ENCODE data around the gene EIF3A. TPM values are rescaled to one million over a fixed set of nuclear protein-coding genes. Genes with fewer than 3 reads are reported as not detected.

The EIF3A gene
- total RNA-seq, 1 donor from 2014 or later: 146 TPM

DNA sequence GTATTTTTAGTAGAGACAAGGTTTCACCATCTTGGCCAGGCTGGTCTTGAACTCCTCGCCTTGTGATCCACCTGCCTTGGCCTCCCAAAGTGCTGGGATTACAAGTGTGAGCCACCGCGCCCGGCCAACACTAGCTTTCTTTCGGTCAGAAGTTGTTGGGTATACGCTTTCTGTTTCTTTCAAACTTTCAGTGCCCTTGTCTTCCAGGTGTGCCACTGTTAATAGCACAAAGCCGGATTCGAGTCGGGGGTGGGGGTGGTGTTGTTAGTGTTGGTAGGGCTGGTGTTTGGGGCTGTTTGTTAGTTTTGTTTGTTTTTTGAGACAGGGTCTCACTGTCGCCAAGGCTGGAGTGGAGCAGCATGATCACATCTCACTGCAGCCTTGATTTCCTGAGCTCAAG is 84.9 kb downstream of the EIF3A start:
- no peaks in the 10 kb centered on the region for H3K9me3 Mint-ChIP-seq (ENCODE audit: unreplicated experiment)
- Histone ChIP-seq H3K9ac (ENCODE audit: low read length) (no peak overlapping the region), H4K20me1 (ENCODE audit: insufficient read depth, low read length) (no peaks in the 10 kb centered on the region), H3K9me3 (ENCODE audit: insufficient read depth, low read depth, low read length) (no peaks in the 10 kb centered on the region), H3K4me1 (ENCODE audit: insufficient read depth, low read length) (no peaks in the 10 kb centered on the region), H3K4me3 (ENCODE audit: insufficient read depth, low read depth, low read length) (no peak overlapping the region), H3K36me3 (ENCODE audit: insufficient read depth, low read length) (no peaks in the 10 kb centered on the region), H3K27ac (ENCODE audit: low read depth, low read length) (no peak overlapping the region), H3K4me2 (ENCODE audit: low read length) (no peak overlapping the region), H3K79me2 (ENCODE audit: insufficient read depth, low read length) (no peaks in the 10 kb centered on the region), H3K27me3 (ENCODE audit: insufficient read depth, low read length) (peaks cover 6% of the 10 kb centered on the region), H2AFZ (ENCODE audit: low read depth, low read length) (no peak overlapping the region)
- H3K4me1 Mint-ChIP-seq (ENCODE audit: low read depth, unreplicated experiment): no peaks in the 10 kb centered on the region
- H3K4me3 Mint-ChIP-seq (ENCODE audit: unreplicated experiment): no peak overlapping the region
- FAIRE-seq (no peak), DNase-seq (ENCODE audit: low read depth) (no peak)
- H3K36me3 Mint-ChIP-seq (ENCODE audit: low read depth, unreplicated experiment): no peaks in the 10 kb centered on the region
- H3K27ac Mint-ChIP-seq (ENCODE audit: unreplicated experiment): no peak overlapping the region
- no peak for TF ChIP-seq EZH2 (IDR thresholded peaks at IDR 0.05; ENCODE audit: insufficient read depth, low read length)
- TF ChIP-seq, protein P1, sequence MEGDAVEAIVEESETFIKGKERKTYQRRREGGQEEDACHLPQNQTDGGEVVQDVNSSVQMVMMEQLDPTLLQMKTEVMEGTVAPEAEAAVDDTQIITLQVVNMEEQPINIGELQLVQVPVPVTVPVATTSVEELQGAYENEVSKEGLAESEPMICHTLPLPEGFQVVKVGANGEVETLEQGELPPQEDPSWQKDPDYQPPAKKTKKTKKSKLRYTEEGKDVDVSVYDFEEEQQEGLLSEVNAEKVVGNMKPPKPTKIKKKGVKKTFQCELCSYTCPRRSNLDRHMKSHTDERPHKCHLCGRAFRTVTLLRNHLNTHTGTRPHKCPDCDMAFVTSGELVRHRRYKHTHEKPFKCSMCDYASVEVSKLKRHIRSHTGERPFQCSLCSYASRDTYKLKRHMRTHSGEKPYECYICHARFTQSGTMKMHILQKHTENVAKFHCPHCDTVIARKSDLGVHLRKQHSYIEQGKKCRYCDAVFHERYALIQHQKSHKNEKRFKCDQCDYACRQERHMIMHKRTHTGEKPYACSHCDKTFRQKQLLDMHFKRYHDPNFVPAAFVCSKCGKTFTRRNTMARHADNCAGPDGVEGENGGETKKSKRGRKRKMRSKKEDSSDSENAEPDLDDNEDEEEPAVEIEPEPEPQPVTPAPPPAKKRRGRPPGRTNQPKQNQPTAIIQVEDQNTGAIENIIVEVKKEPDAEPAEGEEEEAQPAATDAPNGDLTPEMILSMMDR (IDR thresholded peaks at IDR 0.05; ENCODE audit: insufficient read depth, low read depth, low read length): no peak
- peaks cover 13% of the 10 kb centered on the region for H3K27me3 Mint-ChIP-seq (ENCODE audit: low read depth, unreplicated experiment)

DNA sequence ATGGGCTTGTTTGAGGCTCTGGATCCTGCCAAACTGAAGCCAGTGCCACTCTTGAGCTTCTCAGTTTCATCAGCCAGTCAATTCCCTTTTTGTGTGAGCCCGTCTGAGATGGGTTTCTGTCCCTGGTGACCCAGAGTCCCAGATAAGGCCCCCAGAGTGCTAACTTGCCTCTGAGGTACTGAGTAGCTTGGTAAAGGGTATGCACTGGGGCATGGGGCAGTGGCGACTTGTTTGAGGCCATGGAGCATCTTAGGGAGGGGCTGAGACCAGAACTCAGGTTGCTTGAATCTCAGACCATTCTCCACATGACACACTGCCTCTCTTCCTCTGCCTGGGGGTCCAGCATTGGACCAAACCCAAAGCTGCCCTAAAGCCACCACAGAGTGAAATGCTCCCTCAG is 86.3 kb downstream of the EIF3A start:
- peaks cover 13% of the 10 kb centered on the region for H3K27me3 Mint-ChIP-seq (ENCODE audit: low read depth, unreplicated experiment)
- H3K9ac ChIP-seq (ENCODE audit: low read length): no peak overlapping the region

DNA sequence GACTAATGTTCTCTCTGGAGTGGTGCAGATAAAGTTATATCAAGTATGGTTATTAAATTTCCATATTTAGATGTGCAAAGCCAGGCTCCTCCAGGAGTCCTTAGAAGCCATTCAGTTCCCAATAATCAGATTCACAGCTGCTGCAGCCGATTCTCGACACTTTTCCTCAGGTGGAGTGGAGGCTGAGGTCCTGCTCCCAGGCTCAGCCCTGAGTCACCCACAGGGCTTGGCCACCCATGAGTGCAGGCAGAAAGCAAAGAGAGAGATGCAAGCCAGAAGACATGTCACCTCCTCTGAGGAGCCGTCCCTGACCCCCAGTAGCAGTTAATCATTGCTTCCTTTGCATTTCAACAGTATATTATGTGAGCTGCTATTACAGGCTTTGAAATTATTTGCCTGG is 87.4 kb downstream of the EIF3A start:
- Histone ChIP-seq H3K4me1 (ENCODE audit: insufficient read depth, low read length) (no peaks in the 10 kb centered on the region), H3K27me3 (ENCODE audit: insufficient read depth, low read length) (peaks cover 6% of the 10 kb centered on the region), H3K9ac (ENCODE audit: low read length) (no peak overlapping the region), H4K20me1 (ENCODE audit: insufficient read depth, low read length) (no peaks in the 10 kb centered on the region), H3K79me2 (ENCODE audit: insufficient read depth, low read length) (no peaks in the 10 kb centered on the region), H3K9me3 (ENCODE audit: insufficient read depth, low read depth, low read length) (no peaks in the 10 kb centered on the region), H2AFZ (ENCODE audit: low read depth, low read length) (no peak overlapping the region), H3K4me2 (ENCODE audit: low read length) (no peak overlapping the region), H3K4me3 (ENCODE audit: insufficient read depth, low read depth, low read length) (no peak overlapping the region), H3K27ac (ENCODE audit: low read depth, low read length) (no peak overlapping the region), H3K36me3 (ENCODE audit: insufficient read depth, low read length) (no peaks in the 10 kb centered on the region)
- TF ChIP-seq, protein P1 (IDR thresholded peaks at IDR 0.05; ENCODE audit: insufficient read depth, low read depth, low read length): no peak
- no peak for TF ChIP-seq EZH2 (IDR thresholded peaks at IDR 0.05; ENCODE audit: insufficient read depth, low read length)
- H3K36me3 Mint-ChIP-seq (ENCODE audit: low read depth, unreplicated experiment): no peaks in the 10 kb centered on the region
- DNase-seq (ENCODE audit: low read depth) (no peak), FAIRE-seq (no peak)
- H3K4me1 Mint-ChIP-seq (ENCODE audit: low read depth, unreplicated experiment): no peaks in the 10 kb centered on the region
- no peak overlapping the region for H3K4me3 Mint-ChIP-seq (ENCODE audit: unreplicated experiment)
- peaks cover 2% of the 10 kb centered on the region for H3K9me3 Mint-ChIP-seq (ENCODE audit: unreplicated experiment)
- peaks cover 13% of the 10 kb centered on the region for H3K27me3 Mint-ChIP-seq (ENCODE audit: low read depth, unreplicated experiment)
- no peak overlapping the region for H3K27ac Mint-ChIP-seq (ENCODE audit: unreplicated experiment)

More for the DNA sequence above, 86.3 kb downstream of the EIF3A start:
- no peaks in the 10 kb centered on the region for H4K20me1 ChIP-seq (ENCODE audit: insufficient read depth, low read length)
- no peak overlapping the region for H3K4me3 Mint-ChIP-seq (ENCODE audit: unreplicated experiment)
- no peak for DNase-seq (ENCODE audit: low read depth)
- H3K36me3 ChIP-seq (ENCODE audit: insufficient read depth, low read length): no peaks in the 10 kb centered on the region
- H3K27me3 ChIP-seq (ENCODE audit: insufficient read depth, low read length): peaks cover 6% of the 10 kb centered on the region
- no peak overlapping the region for H3K4me3 ChIP-seq (ENCODE audit: insufficient read depth, low read depth, low read length)
- peaks cover 2% of the 10 kb centered on the region for H3K9me3 Mint-ChIP-seq (ENCODE audit: unreplicated experiment)
- H3K27ac ChIP-seq (ENCODE audit: low read depth, low read length): no peak overlapping the region
- no peaks in the 10 kb centered on the region for H3K79me2 ChIP-seq (ENCODE audit: insufficient read depth, low read length)
- H3K4me2 ChIP-seq (ENCODE audit: low read length): no peak overlapping the region
- no peaks in the 10 kb centered on the region for H3K36me3 Mint-ChIP-seq (ENCODE audit: low read depth, unreplicated experiment)
- no peak overlapping the region for H3K27ac Mint-ChIP-seq (ENCODE audit: unreplicated experiment)
- H2AFZ ChIP-seq (ENCODE audit: low read depth, low read length): no peak overlapping the region
- TF ChIP-seq, protein P1 (IDR thresholded peaks at IDR 0.05; ENCODE audit: insufficient read depth, low read depth, low read length): no peak
- no peak for TF ChIP-seq EZH2 (IDR thresholded peaks at IDR 0.05; ENCODE audit: insufficient read depth, low read length)
- no peak for FAIRE-seq
- no peaks in the 10 kb centered on the region for H3K4me1 Mint-ChIP-seq (ENCODE audit: low read depth, unreplicated experiment)
- no peaks in the 10 kb centered on the region for H3K9me3 ChIP-seq (ENCODE audit: insufficient read depth, low read depth, low read length)
- no peaks in the 10 kb centered on the region for H3K4me1 ChIP-seq (ENCODE audit: insufficient read depth, low read length)

Measured in astrocyte (in vitro differentiated cells and primary cell).